Loucy (cell line): ENCODE data around the gene PLXNA3.

Experiments used
- H2AFZ ChIP-seq: fragments of 200-600 bp; sonication (generic); 2 replicates; pipeline ENCODE4 v1.6.0; 2016; ENCODE audit warnings: antibody characterized with exemption, mild to moderate bottlenecking, low read length, moderate library complexity
- H3F3A ChIP-seq: fragments of 200-600 bp; 2 replicates; pipeline ENCODE4 v1.6.0; 2016; ENCODE audit warnings: antibody characterized with exemption, low read depth, mild to moderate bottlenecking
- H3K27me3 ChIP-seq: fragments of 200-600 bp; sonication (generic); 2 replicates; pipeline ENCODE4 v1.6.1; 2014; ENCODE audit warnings: low read length, mild to moderate bottlenecking; ENCODE audit not compliant: insufficient read depth, poor library complexity, severe bottlenecking
- H3K36me3 ChIP-seq: fragments of 200-600 bp; sonication (generic); 2 replicates; pipeline ENCODE4 v1.6.1; 2016; ENCODE audit warnings: low read length; ENCODE audit not compliant: insufficient read depth
- H3K4me1 ChIP-seq: fragments of 200-600 bp; sonication (generic); 2 replicates; pipeline ENCODE4 v1.5.1; 2014; ENCODE audit warnings: low read length, mild to moderate bottlenecking; ENCODE audit not compliant: insufficient read depth, poor library complexity, severe bottlenecking
- H3K4me2 ChIP-seq: fragments of 200-600 bp; sonication (generic); 2 replicates; pipeline ENCODE4 v1.6.0; 2014; ENCODE audit warnings: antibody characterized with exemption, low read length, low read depth, mild to moderate bottlenecking; ENCODE audit not compliant: poor library complexity, severe bottlenecking
- H3K4me3 ChIP-seq: fragments of 200-600 bp; sonication (generic); 2 replicates; pipeline ENCODE4 v1.5.1; 2014; ENCODE audit warnings: low read length, mild to moderate bottlenecking, mixed read lengths; ENCODE audit not compliant: poor library complexity, severe bottlenecking
- H3K79me2 ChIP-seq: fragments of 200-600 bp; sonication (generic); 2 replicates; pipeline ENCODE4 v1.6.1; 2014; ENCODE audit warnings: low read length; ENCODE audit not compliant: insufficient read depth
- H3K9ac ChIP-seq: fragments of 200-600 bp; sonication (generic); 2 replicates; pipeline ENCODE4 v1.6.0; 2014; ENCODE audit warnings: mild to moderate bottlenecking, low read depth, low read length, moderate library complexity; ENCODE audit not compliant: poor library complexity, severe bottlenecking
- H3K9me2 ChIP-seq: fragments of 200-600 bp; sonication (generic); replicated peaks from 2 replicates; pipeline ENCODE4 v1.6.1; 2016; ENCODE audit warnings: low read depth, low read length, mixed read lengths
- H3K9me3 ChIP-seq: fragments of 200-600 bp; sonication (generic); 2 replicates; pipeline ENCODE4 v1.6.1; 2014; ENCODE audit warnings: mild to moderate bottlenecking, antibody characterized with exemption, low read length, low read depth; ENCODE audit not compliant: insufficient read depth
- H4K20me1 ChIP-seq: fragments of 200-600 bp; sonication (generic); 2 replicates; pipeline ENCODE4 v1.6.0; 2014; ENCODE audit warnings: antibody characterized with exemption, low read length, mild to moderate bottlenecking; ENCODE audit not compliant: insufficient read depth, poor library complexity, severe bottlenecking
- CTCF ChIP-seq: fragments of 200-600 bp; sonication (generic); conservative IDR thresholded peaks from 2 replicates; pipeline ENCODE4 v1.5.1; 2014; ENCODE audit warnings: mild to moderate bottlenecking, antibody characterized with exemption, low read length
- EZH2phosphoT487 ChIP-seq: fragments of 200-600 bp; IDR thresholded peaks from 2 replicates; pipeline ENCODE4 v1.6.1; 2018; ENCODE audit warnings: antibody characterized with exemption, mild to moderate bottlenecking, moderate library complexity, borderline replicate concordance

The PLXNA3 gene

GRCh38 chrX:154436374-154436982 is 21.6 kb upstream of the PLXNA3 start:
- no peaks in the 10 kb centered on the region; the same call in 1 of the 2 replicates for H3K36me3 ChIP-seq

GRCh38 chrX:154436983-154437752 is 20.9 kb upstream of the PLXNA3 start, which contains the start of gene GDI1:
Gene GDI1 (plus strand): TSS chrX:154437154. CDS start chrX:154437255, 101 bp downstream.
- no peaks in the 10 kb centered on the region for H3K27me3 ChIP-seq
- no peaks in the 10 kb centered on the region for H4K20me1 ChIP-seq
- peaks cover 38% of the 10 kb centered on the region for H3K79me2 ChIP-seq
- no peaks in the 10 kb centered on the region for H3K9me3 ChIP-seq
- peaks cover 6% of the 10 kb centered on the region for H3K4me1 ChIP-seq
- H2AFZ ChIP-seq, result peak within 1 kb of the TSS; percentile 27; the same call in 1 of the 2 replicates
- no peaks in the 10 kb centered on the region for H3K9me2 ChIP-seq
- no peaks in the 10 kb centered on the region; the same call in 1 of the 2 replicates for H3K36me3 ChIP-seq
- peak within 1 kb of the TSS; percentile 87 for H3K4me2 ChIP-seq
- H3K9ac ChIP-seq, result peak within 1 kb of the TSS; percentile 80
- TF ChIP-seq EZH2phosphoT487, result no peak
- TF ChIP-seq CTCF, result no peak
- peak within 1 kb of the TSS; percentile 80 for H3K4me3 ChIP-seq
- H3F3A ChIP-seq, result no peaks in the 10 kb centered on the region

More at GRCh38 chrX:154436374-154436982, 21.6 kb upstream of the PLXNA3 start:
- Histone ChIP-seq H3K79me2 (peaks cover 42% of the 10 kb centered on the region), H3K4me3 (peak overlapping the region; percentile 80), H4K20me1 (no peaks in the 10 kb centered on the region), H3K9ac (peak overlapping the region; percentile 80), H2AFZ (no peak overlapping the region), H3K9me3 (no peaks in the 10 kb centered on the region), H3K9me2 (no peaks in the 10 kb centered on the region), H3F3A (no peaks in the 10 kb centered on the region), H3K27me3 (no peaks in the 10 kb centered on the region), H3K4me1 (peaks cover 6% of the 10 kb centered on the region), H3K4me2 (peak overlapping the region; percentile 53)
- no peak for TF ChIP-seq CTCF
- TF ChIP-seq EZH2phosphoT487, result no peak

- peak overlapping the region; percentile 80 for H3K4me3 ChIP-seq
- no peaks in the 10 kb centered on the region; the same call in 1 of the 2 replicates for H3K36me3 ChIP-seq
These were observed 19.8 kb upstream of the PLXNA3 start for GRCh38 chrX:154437971-154438893.

More at GRCh38 chrX:154437971-154438893, 19.8 kb upstream of the PLXNA3 start:
- H3K79me2 ChIP-seq, result peaks cover 38% of the 10 kb centered on the region
- H3K9me3 ChIP-seq, result no peaks in the 10 kb centered on the region
- H4K20me1 ChIP-seq, result no peaks in the 10 kb centered on the region
- peak overlapping the region; percentile 87 for H3K4me2 ChIP-seq
- peaks cover 6% of the 10 kb centered on the region for H3K4me1 ChIP-seq
- no peak for TF ChIP-seq EZH2phosphoT487
- TF ChIP-seq CTCF, result no peak
- peak overlapping the region; percentile 80 for H3K9ac ChIP-seq
- H2AFZ ChIP-seq, result no peak overlapping the region
- H3F3A ChIP-seq, result no peaks in the 10 kb centered on the region
- no peaks in the 10 kb centered on the region for H3K9me2 ChIP-seq
- H3K27me3 ChIP-seq, result no peaks in the 10 kb centered on the region
